Measurements from ENCODE around the gene ATP11A.

GRCh38 chr13:112899281-112900225 lies 209.7 kb downstream of the ATP11A start:
- no peak for TF ChIP-seq CTCF (IDR thresholded peaks at IDR 0.05)
- no peak for TF ChIP-seq POLR2A (IDR thresholded peaks at IDR 0.05)

Measured in thyroid gland (tissue), 4 donors.